Measurements from ENCODE around the gene SIAE. TPM values are rescaled to one million over a fixed set of nuclear protein-coding genes. Genes with fewer than 3 reads are reported as not detected.

Gene SIAE
- total and polyA plus RNA-seq, 2 experiments from 2014 or later, result 5.7 to 7.9 TPM

DNA sequence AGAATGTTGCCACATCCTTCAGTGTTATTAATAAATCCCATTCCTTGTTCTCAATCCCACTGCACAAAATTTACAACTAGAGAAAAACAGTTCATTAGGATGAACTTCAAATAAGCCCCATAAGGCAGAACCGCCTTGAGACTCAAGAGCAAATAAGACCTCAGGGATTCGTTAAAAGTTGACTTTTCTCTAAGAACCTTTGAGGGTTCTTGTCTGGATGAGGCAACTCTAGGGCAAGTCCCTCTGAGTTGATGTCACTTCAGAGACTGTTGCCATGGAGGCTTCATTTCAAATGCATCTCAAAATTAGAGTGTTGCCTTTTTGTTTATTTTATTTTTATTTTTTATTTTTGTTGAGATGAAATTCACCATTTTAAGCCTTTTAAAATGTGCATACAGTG is 82.1 kb downstream of the SIAE start:
- Histone ChIP-seq H3K9me3 (ENCODE audit: low read depth) (no peaks in the 10 kb centered on the region), H3K27me3 (peaks cover 4% of the 10 kb centered on the region), H3K4me1 (ENCODE audit: low read depth) (no peaks in the 10 kb centered on the region), H3K36me3 (no peaks in the 10 kb centered on the region), H3K4me3 (no peak overlapping the region), H3K27ac (no peak overlapping the region)
- no peak for DNase-seq (ENCODE audit: low read depth in 1 of 2, low spot score in 1 of 2)
- TF ChIP-seq, protein P1, sequence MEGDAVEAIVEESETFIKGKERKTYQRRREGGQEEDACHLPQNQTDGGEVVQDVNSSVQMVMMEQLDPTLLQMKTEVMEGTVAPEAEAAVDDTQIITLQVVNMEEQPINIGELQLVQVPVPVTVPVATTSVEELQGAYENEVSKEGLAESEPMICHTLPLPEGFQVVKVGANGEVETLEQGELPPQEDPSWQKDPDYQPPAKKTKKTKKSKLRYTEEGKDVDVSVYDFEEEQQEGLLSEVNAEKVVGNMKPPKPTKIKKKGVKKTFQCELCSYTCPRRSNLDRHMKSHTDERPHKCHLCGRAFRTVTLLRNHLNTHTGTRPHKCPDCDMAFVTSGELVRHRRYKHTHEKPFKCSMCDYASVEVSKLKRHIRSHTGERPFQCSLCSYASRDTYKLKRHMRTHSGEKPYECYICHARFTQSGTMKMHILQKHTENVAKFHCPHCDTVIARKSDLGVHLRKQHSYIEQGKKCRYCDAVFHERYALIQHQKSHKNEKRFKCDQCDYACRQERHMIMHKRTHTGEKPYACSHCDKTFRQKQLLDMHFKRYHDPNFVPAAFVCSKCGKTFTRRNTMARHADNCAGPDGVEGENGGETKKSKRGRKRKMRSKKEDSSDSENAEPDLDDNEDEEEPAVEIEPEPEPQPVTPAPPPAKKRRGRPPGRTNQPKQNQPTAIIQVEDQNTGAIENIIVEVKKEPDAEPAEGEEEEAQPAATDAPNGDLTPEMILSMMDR (IDR thresholded peaks at IDR 0.05; ENCODE audit: low read depth, low read length), result no peak

DNA sequence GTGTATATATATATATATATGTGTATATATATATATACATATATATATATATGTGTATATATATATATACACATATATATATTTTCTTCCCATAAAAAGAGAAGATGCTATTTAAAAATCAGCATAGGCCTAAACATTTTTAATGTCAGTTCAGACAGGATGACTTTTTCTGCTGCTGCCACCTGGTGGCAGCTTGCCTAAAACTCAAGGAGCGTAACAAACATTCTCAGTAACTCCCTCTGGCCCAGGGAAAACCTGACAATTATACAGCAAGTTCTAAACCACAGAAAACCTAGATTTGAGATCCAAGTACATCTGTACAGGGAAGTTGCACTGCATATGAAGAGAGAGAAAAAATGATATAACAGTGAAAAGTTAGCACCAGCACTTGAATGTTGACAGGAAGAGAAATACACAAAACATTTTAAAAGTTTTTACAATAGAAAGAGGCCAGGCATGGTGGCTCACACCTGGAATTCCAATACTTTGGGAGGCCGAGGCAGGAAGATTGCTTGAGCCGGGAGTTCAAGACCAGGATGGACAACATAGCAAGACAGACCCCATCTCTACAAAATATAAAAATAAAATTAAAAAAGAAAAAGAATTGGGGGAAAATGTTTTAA is 87.2 kb downstream of the SIAE start:
- TF ChIP-seq, protein P1 (IDR thresholded peaks at IDR 0.05; ENCODE audit: low read depth, low read length), result peak; percentile 66
- Histone ChIP-seq H3K4me3 (no peak overlapping the region), H3K36me3 (no peaks in the 10 kb centered on the region), H3K27me3 (no peaks in the 10 kb centered on the region), H3K4me1 (ENCODE audit: low read depth) (no peaks in the 10 kb centered on the region), H3K27ac (no peak overlapping the region), H3K9me3 (ENCODE audit: low read depth) (no peaks in the 10 kb centered on the region)
- DNase-seq (ENCODE audit: low read depth in 1 of 2, low spot score in 1 of 2), result peak; percentile 67 to 82

DNA sequence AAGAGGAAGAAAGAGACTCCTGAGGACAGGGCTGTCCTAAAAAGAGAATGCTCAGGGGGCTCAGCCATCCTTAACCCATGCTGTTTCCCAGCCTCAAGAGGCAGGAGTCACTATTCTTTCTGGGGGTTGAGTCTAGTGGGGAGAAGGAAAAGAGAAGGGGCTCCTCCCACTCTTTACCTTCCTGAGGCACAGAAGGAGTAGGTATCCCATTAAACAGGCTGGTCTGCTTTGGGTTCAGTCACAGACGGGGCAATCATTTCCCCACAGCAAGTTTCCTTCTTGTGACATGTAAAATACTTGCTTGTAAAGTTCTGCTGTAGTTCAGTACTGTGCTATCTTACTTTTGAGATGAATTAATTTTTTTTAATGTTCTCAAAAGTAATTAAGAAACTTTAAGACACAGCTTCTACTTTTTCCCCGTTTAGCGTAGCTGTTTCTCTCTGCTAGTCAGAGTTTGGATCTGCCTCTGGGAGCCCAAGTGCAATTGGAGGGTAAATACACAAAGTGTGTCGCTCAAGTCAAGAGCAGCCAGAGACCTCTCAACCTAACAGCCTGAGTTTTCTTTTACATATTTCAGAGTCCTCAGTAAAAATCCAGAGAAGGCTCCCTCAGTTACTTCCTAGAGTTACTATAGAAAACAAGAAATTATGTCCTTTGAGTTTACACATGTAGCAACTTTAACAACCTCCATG is 88.7 kb downstream of the SIAE start:
- H3K4me3 ChIP-seq, result no peak overlapping the region
- no peaks in the 10 kb centered on the region for H3K4me1 ChIP-seq (ENCODE audit: low read depth)
- no peaks in the 10 kb centered on the region for H3K27me3 ChIP-seq
- TF ChIP-seq, protein P1 (IDR thresholded peaks at IDR 0.05; ENCODE audit: low read depth, low read length), result no peak
- H3K36me3 ChIP-seq, result no peaks in the 10 kb centered on the region
- H3K27ac ChIP-seq, result no peak overlapping the region
- H3K9me3 ChIP-seq (ENCODE audit: low read depth), result no peaks in the 10 kb centered on the region
- no peak for DNase-seq (ENCODE audit: low read depth in 1 of 2, low spot score in 1 of 2)

DNA sequence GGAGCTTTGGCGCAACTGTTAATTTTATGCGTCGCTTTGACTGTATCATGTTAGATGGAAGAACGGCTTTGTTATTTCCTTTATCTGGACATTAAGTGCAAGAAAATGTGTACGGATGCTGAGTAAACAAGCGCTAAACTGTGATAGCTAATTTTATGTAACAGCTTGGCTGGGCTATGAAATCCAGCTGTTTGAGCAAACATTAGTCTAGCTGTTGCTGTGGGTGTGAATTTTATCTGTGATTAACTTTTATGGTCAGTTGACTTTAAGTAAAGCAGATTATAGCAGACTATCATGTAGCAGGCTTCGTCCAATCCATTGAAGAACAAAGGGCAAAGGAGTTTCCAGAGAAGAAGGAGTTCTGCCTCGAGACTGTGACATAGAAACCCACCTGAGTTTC is 89.8 kb downstream of the SIAE start:
- H3K9me3 ChIP-seq (ENCODE audit: low read depth), result no peaks in the 10 kb centered on the region
- H3K4me3 ChIP-seq, result no peak overlapping the region

More for the DNA sequence above, 89.8 kb downstream of the SIAE start:
- TF ChIP-seq, protein P1 (IDR thresholded peaks at IDR 0.05; ENCODE audit: low read depth, low read length), result no peak
- Histone ChIP-seq H3K36me3 (no peaks in the 10 kb centered on the region), H3K27ac (no peak overlapping the region), H3K4me1 (ENCODE audit: low read depth) (no peaks in the 10 kb centered on the region), H3K27me3 (no peaks in the 10 kb centered on the region)
- peak in 1 of 2 donors; percentile 7 for DNase-seq (ENCODE audit: low read depth in 1 of 2, low spot score in 1 of 2)

Other genes with a start within 250 kb of the SIAE start
- not detected in 2 replicates for gene OR8B4, start 248.9 kb downstream of the SIAE start, total RNA-seq
- not detected in 2 replicates for gene OR8B4, start 248.9 kb downstream of the SIAE start, polyA plus RNA-seq
- gene OR8B8, start 228.0 kb downstream of the SIAE start, total RNA-seq, result not detected in 2 replicates
- not detected in 2 replicates for gene OR8B8, start 228.0 kb downstream of the SIAE start, polyA plus RNA-seq
- gene OR8B12, start 130.1 kb downstream of the SIAE start, total RNA-seq, result not detected in 2 replicates
- gene OR8B12, start 130.1 kb downstream of the SIAE start, polyA plus RNA-seq, result not detected in 2 replicates
- not detected in 2 replicates for gene OR8A1, start 103.7 kb downstream of the SIAE start, total RNA-seq
- gene OR8A1, start 103.7 kb downstream of the SIAE start, polyA plus RNA-seq, result not detected in 2 replicates
- gene PANX3, start 62.3 kb downstream of the SIAE start, total RNA-seq, result not detected in 2 replicates
- gene PANX3, start 62.3 kb downstream of the SIAE start, polyA plus RNA-seq, result not detected in 2 replicates
- 16.9 and 31.5 TPM in 2 replicates for gene TBRG1, start 50.9 kb downstream of the SIAE start, total RNA-seq
- gene TBRG1, start 50.9 kb downstream of the SIAE start, polyA plus RNA-seq, result 22.9 and 29.1 TPM in 2 replicates
- gene SPA17, start 165 bp upstream of the SIAE start, total RNA-seq, result 5.3 and 9.3 TPM in 2 replicates
- 13.2 and 14.3 TPM in 2 replicates for gene SPA17, start 165 bp upstream of the SIAE start, polyA plus RNA-seq
- gene NRGN, start 66.2 kb upstream of the SIAE start, total RNA-seq, result 1.1 and 2.1 TPM in 2 replicates
- 1.1 and 3.5 TPM in 2 replicates for gene NRGN, start 66.2 kb upstream of the SIAE start, polyA plus RNA-seq
- not detected in 2 replicates for gene VSIG2, start 78.5 kb upstream of the SIAE start, total RNA-seq
- not detected in 2 replicates for gene VSIG2, start 78.5 kb upstream of the SIAE start, polyA plus RNA-seq
- 1.5 and 1.8 TPM in 2 replicates for gene ESAM, start 88.6 kb upstream of the SIAE start, total RNA-seq
- gene ESAM, start 88.6 kb upstream of the SIAE start, polyA plus RNA-seq, result 3.3 and 4.9 TPM in 2 replicates
- 13.1 and 18.0 TPM in 2 replicates for gene MSANTD2, start 126.7 kb upstream of the SIAE start, total RNA-seq
- gene MSANTD2, start 126.7 kb upstream of the SIAE start, polyA plus RNA-seq, result 7.8 and 10.9 TPM in 2 replicates
- gene ROBO3, start 191.7 kb upstream of the SIAE start, total RNA-seq, result 7.1 and 10.3 TPM in 2 replicates
- gene ROBO3, start 191.7 kb upstream of the SIAE start, polyA plus RNA-seq, result 2.6 and 6.0 TPM in 2 replicates
- 0.74 and 2.4 TPM in 2 replicates for gene ROBO4, start 224.1 kb upstream of the SIAE start, total RNA-seq
- gene ROBO4, start 224.1 kb upstream of the SIAE start, polyA plus RNA-seq, result 0.21 and 0.46 TPM in 2 replicates
- not detected in 2 replicates for gene HEPN1, start 245.5 kb upstream of the SIAE start, total RNA-seq
- gene HEPN1, start 245.5 kb upstream of the SIAE start, polyA plus RNA-seq, result not detected in 2 replicates

Data from cardiac muscle cell (in vitro differentiated cells and primary cell).